ENCODE results near the gene WNT1. TPM values are rescaled to one million over a fixed set of nuclear protein-coding genes. Genes with fewer than 3 reads are reported as not detected.

The WNT1 gene
- total RNA-seq, 1 experiment from 2014 or later = not detected

GRCh38 chr12:48961331-48961730 lies 16.8 kb upstream of the WNT1 start:
- DNase-seq (ENCODE audit: low spot score) = no peak

- DNase-seq (ENCODE audit: low spot score) = no peak
These were observed 16.3 kb upstream of the WNT1 start for GRCh38 chr12:48961801-48962200.

- DNase-seq (ENCODE audit: low spot score) = no peak
These were observed 12.8 kb upstream of the WNT1 start for GRCh38 chr12:48965298-48965838.

GRCh38 chr12:48966177-48966895 lies 11.8 kb upstream of the WNT1 start:
- DNase-seq (ENCODE audit: low spot score) = no peak

GRCh38 chr12:48967991-48968390 lies 10.1 kb upstream of the WNT1 start:
- DNase-seq (ENCODE audit: low spot score) = no peak

GRCh38 chr12:48968467-48968866 lies 9.7 kb upstream of the WNT1 start:
- no peak for DNase-seq (ENCODE audit: low spot score)

GRCh38 chr12:48969160-48969771 lies 8.9 kb upstream of the WNT1 start:
- DNase-seq (ENCODE audit: low spot score) = no peak

- DNase-seq (ENCODE audit: low spot score) = no peak
These were observed 8.1 kb upstream of the WNT1 start for GRCh38 chr12:48969833-48970701.

GRCh38 chr12:48970702-48971334 lies 7.3 kb upstream of the WNT1 start:
- no peak for DNase-seq (ENCODE audit: low spot score)

- DNase-seq (ENCODE audit: low spot score) = no peak
These were observed 5.7 kb upstream of the WNT1 start for GRCh38 chr12:48972213-48972951.

- no peak for DNase-seq (ENCODE audit: low spot score)
These were observed 5.1 kb upstream of the WNT1 start for GRCh38 chr12:48972952-48973483.

- no peak for DNase-seq (ENCODE audit: low spot score)
These were observed 4.6 kb upstream of the WNT1 start for GRCh38 chr12:48973531-48973930.

- DNase-seq (ENCODE audit: low spot score) = no peak
These were observed 4.0 kb upstream of the WNT1 start for GRCh38 chr12:48973941-48974673.

GRCh38 chr12:48977290-48978281 lies 536 bp upstream of the WNT1 start:
- DNase-seq (ENCODE audit: low spot score) = no peak

- no peak for DNase-seq (ENCODE audit: low spot score)
These were observed 849 bp downstream of the WNT1 start for GRCh38 chr12:48978741-48979601.

GRCh38 chr12:48979602-48980388 lies 1.7 kb downstream of the WNT1 start:
- no peak for DNase-seq (ENCODE audit: low spot score)

- no peak for DNase-seq (ENCODE audit: low spot score)
These were observed 2.3 kb downstream of the WNT1 start for GRCh38 chr12:48980389-48980952.

All from H4 (cell line).